ENCODE measurements around the gene LPP.

GRCh38 chr3:188486952-188487351 lies 333.0 kb downstream of the LPP start:
- TF ChIP-seq CTCF (IDR thresholded peaks at IDR 0.05; ENCODE audit: insufficient read depth, low read length, poor library complexity, severe bottlenecking) (no peak), EZH2phosphoT487 (conservative IDR thresholded peaks at IDR 0.05; ENCODE audit: low read length) (no peak)

Data from SU-DHL-6 (cell line).